OCI-LY3 (cell line): Measurements from ENCODE around the gene ATP4A.

Experiments
- CTCF ChIP-seq: fragments of 200-600, 300-600 bp; sonication (generic); IDR thresholded peaks from 2 replicates; pipeline ENCODE4 v1.5.1; 2014; ENCODE audit warnings: antibody characterized with exemption, low read length, low read depth
- EZH2phosphoT487 ChIP-seq: fragments of 200-600 bp; shearing (Covaris generic); IDR thresholded peaks from 2 replicates; pipeline ENCODE4 v1.6.1; 2018; ENCODE audit warnings: antibody characterized with exemption, mixed run types, low read depth

GRCh38 chr19:35562776-35563175, 682 bp downstream of the ATP4A start:
- no peak for TF ChIP-seq CTCF
- TF ChIP-seq EZH2phosphoT487, result no peak
